Measurements from ENCODE around the gene AAGAB.

DNA sequence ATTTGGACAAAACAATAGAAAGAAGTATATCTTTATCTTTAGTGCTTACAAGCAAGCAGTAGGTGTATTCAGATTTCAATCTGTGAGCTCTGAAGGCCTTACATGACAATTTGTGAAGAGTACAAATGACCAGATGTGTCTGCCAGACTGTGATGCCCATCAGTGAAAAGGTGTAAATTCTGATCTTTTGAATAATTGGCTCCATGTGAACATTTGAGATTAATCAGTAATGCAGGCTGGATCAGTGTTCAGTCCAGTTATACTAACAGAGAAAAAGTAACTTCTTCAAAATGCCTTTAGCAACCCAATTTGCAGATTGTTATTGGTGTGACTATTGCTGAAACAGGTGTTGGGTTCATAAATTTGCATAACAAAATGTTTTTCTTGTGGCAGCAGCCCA is 5.3 kb upstream of the AAGAB start:
- TF ChIP-seq CTCF (IDR thresholded peaks at IDR 0.05), result no peak
- TF ChIP-seq POLR2A (IDR thresholded peaks at IDR 0.05), result no peak
